ENCODE results near the gene JCAD. TPM values are rescaled to one million over a fixed set of nuclear protein-coding genes. Genes with fewer than 3 reads are reported as not detected.

The JCAD gene
- total and polyA plus RNA-seq, 2 of the 8 experiments (the other 6 are each of a cell fraction or from before 2014, with no cell fraction given), result 0.56 to 5.2 TPM

DNA sequence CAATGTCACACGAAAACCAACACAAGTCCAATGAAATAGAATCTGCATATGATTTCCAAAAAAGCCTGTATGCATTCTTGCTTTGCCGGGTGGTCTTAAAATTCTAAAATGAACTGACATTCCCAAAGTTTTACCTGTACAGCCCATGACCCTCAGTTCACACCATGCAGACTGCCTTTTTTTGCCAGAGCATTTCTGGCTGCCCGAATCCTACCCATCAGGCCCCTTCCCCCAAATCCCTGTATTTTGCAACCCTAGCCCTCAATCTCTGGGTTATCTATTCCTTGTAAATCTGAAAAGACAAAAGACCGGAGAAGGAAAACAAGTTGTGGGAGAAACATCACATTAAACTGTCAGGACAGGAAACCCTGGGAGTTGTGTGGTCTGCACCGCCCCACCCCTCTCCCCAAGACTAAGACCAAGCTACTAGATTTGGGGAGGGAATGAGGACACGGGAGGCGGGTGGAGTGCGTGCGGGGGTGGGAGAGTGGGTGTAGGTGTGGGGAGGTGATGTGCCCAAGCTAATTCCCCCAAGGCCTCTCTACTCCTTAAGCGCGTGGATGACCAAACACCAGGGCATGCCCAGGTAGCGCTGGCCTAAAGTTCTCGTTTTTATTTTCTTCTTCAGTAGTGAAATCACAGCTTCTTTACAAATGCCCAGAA lies 1.4 kb downstream of the JCAD start:
- Histone ChIP-seq H3K4me2 (ENCODE audit: insufficient read depth in 1 of 2, low read depth in 2 of 2, low read length in 2 of 2) (peak overlapping the region; percentile 70 to 83), H3K79me1 (ENCODE audit: low read depth, low read length) (no peaks in the 10 kb centered on the region), H4K91ac (replicated peaks; ENCODE audit: insufficient read length, low read length) (no peak overlapping the region), H3K27me3 (replicated peaks in 1 of 4; ENCODE audit: control insufficient read depth in 3 of 4, extremely low read depth in 1 of 4, insufficient read depth in 3 of 4, low read length in 3 of 4) (peaks cover 5 to 29% (median 20%) of the 10 kb centered on the region in 4 experiments), H3K56ac (replicated peaks; ENCODE audit: insufficient read length, low read depth, low read length) (no peak overlapping the region), H3K36me3 (ENCODE audit: control insufficient read depth in 2 of 4, insufficient read depth in 4 of 4, low read length in 3 of 4) (0 out of 8 replicates have a peak, but pooled peaks cover 0 to 3% (median 0%) of the 10 kb centered on the region in 4 experiments), H4K8ac (ENCODE audit: extremely low read depth, insufficient read depth, low read length) (no peak overlapping the region), H2BK5ac (ENCODE audit: low read depth, low read length) (no peak overlapping the region), H3K4me3 (ENCODE audit: extremely low read depth in 1 of 4, insufficient read depth in 2 of 4, low read depth in 3 of 4, low read length in 4 of 4) (peak overlapping the region in 3 of 4 experiments; percentile 52 to 77 (median 56); a peak in 5 of 8 replicates), H3K27ac (ENCODE audit: low read depth, low read length) (no peak overlapping the region), H3K23me2 (ENCODE audit: low read depth, low read length) (peaks cover 15% of the 10 kb centered on the region), H2AK5ac (ENCODE audit: low read depth, low read length) (no peak overlapping the region), H4K5ac (ENCODE audit: insufficient read length, low read depth, low read length) (no peak overlapping the region), H3K4me1 (replicated peaks in 1 of 4; ENCODE audit: control insufficient read depth in 3 of 4, insufficient read depth in 4 of 4, low read length in 3 of 4) (peaks cover 4 to 15% (median 13%) of the 10 kb centered on the region in 4 experiments; a peak in 6 of 7 replicates), H3K14ac (ENCODE audit: insufficient read length) (no peak overlapping the region), H3K9me3 (ENCODE audit: insufficient read depth in 2 of 2, low read depth in 1 of 2, low read length in 1 of 2) (no peaks in the 10 kb centered on the region), H3K79me2 (ENCODE audit: control insufficient read depth in 1 of 2, insufficient read depth in 2 of 2, low read length in 2 of 2) (no peaks in the 10 kb centered on the region), H2BK15ac (ENCODE audit: low read length) (no peak overlapping the region), H3K18ac (ENCODE audit: extremely low read depth, low read length) (no peak overlapping the region), H3K23ac (ENCODE audit: insufficient read length) (no peak overlapping the region), H4K20me1 (replicated peaks in 1 of 2; ENCODE audit: control insufficient read depth in 1 of 2, insufficient read depth in 2 of 2, low read length in 2 of 2) (peaks cover 0 to 4% of the 10 kb centered on the region in 2 experiments), H2BK20ac (ENCODE audit: low read length) (no peak overlapping the region), H2BK120ac (replicated peaks; ENCODE audit: low read depth, low read length) (no peak overlapping the region), H2BK12ac (ENCODE audit: low read depth, low read length) (no peak overlapping the region), H2AFZ (ENCODE audit: low read length) (no peak overlapping the region), H3K9ac (replicated peaks in 1 of 4; ENCODE audit: extremely low read depth in 1 of 4, low read depth in 3 of 4, low read length in 3 of 4) (no peak overlapping the region), H3K4ac (replicated peaks; ENCODE audit: insufficient read length, low read depth, low read length) (no peak overlapping the region)
- DNase-seq (ENCODE audit: low read depth in 1 of 2, low spot score in 2 of 2), result no peak
- no peak for FAIRE-seq
- CTCF ChIA-PET (ENCODE audit: partially characterized antibody), result interaction anchor here (0.7 to 1.0 kb wide), 3 partner anchors 8 to 55 kb away, joined by 3 read pairs; no protein-coding TSS in a partner anchor
- WGBS, 2 experiments (ENCODE audit: extremely low coverage in 1 of 2, insufficient coverage in 1 of 2, insufficient read length in 1 of 2, insufficient replicate concordance in 2 of 2, low coverage in 1 of 2, low lambda C conversion rate in 2 of 2, missing lambda C conversion rate in 1 of 2), result 50% methylated on average over 11 of the region's 13 CpGs; no CpG with 5 or more reads in 1 of the 2 experiments
- TF ChIP-seq ZNF274 (IDR thresholded peaks at IDR 0.05; ENCODE audit: borderline replicate concordance, extremely low read depth, low read length) (no peak), SUZ12 (IDR thresholded peaks at IDR 0.05; ENCODE audit: low read length) (no peak), SAP30 (IDR thresholded peaks at IDR 0.05; ENCODE audit: insufficient read depth, insufficient replicate concordance, low read length) (no peak), SIRT6 (IDR thresholded peaks at IDR 0.05; ENCODE audit: low read length) (no peak), RAD21 (IDR thresholded peaks at IDR 0.05 in 1 of 2, conservative IDR thresholded peaks at IDR 0.05 in 1 of 2; ENCODE audit: low read depth in 2 of 2, low read length in 2 of 2) (no peak)
- POLR2A ChIA-PET (ENCODE audit: partially characterized antibody), result no interaction called here
